Activated T-helper 1 cell treated with Interleukin-2 at 50 U/mL for 16 hours (primary cell): ENCODE data around the gene TPP1.

Source experiments
- DNase-seq: peaks from one replicate; pipeline ENCODE4 v3.0.0-alpha.2; 2020; ENCODE audit warnings: low read depth

Gene TPP1

DNA sequence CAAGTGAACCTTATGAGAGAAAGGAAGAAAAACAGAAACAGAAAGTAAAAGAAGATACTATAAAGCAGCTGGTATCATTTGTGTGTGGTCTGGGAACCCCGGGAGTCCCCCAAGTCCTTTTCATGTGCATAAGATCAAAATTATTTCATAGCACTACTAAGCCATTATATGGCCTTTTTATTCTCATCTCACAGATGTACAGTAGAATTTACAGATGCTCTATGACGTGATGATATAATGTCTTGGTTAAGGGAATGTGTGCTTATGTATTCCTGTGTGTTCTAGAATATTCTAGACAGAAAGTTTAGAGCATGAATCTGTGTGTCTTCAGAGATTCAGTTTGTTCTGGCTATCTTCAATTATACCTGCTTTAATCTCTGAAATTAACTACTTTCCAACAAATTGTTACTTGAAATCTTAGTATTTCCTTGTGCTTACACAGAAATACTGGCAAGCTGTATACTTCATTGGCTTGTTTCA, 8.6 kb upstream of the TPP1 start:
- no peak for DNase-seq

DNA sequence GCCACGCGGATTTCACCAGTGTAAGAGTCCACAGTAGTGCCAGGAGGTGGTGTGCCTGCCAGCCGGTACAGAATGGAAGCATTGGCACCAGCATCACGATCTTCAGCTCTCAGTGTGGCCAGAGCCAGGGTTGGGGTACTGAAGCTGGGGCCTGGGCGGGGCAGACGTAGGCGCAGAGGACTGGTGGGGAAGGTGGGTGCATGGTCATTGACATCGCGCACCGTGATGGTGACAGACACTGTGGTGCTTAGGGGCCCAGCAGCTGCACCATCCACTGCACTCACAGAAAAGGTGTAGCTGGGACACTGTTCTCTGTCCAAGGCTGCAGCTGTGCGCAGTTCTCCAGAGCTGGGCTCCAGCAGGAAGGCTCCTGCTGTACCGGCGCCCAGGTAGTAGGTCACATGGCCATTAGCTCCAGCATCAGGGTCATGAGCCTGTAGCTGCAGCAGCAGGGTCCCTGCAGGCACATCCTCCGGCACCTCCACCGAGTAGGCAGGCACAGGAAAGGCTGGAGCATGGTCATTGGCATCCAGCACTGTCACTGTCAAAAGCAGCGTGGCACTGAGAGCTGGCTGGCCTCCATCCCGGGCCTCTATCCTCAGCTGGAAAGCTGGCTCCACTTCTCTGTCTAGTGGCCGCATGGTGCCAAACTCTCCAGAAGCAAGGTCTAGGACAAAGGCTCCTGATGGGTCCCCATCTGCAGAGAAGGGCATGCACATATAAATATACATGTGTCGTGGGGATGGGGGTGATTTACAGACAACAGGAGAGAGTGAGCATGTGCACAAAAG, 7.9 kb upstream of the TPP1 start:
- no peak for DNase-seq

DNA sequence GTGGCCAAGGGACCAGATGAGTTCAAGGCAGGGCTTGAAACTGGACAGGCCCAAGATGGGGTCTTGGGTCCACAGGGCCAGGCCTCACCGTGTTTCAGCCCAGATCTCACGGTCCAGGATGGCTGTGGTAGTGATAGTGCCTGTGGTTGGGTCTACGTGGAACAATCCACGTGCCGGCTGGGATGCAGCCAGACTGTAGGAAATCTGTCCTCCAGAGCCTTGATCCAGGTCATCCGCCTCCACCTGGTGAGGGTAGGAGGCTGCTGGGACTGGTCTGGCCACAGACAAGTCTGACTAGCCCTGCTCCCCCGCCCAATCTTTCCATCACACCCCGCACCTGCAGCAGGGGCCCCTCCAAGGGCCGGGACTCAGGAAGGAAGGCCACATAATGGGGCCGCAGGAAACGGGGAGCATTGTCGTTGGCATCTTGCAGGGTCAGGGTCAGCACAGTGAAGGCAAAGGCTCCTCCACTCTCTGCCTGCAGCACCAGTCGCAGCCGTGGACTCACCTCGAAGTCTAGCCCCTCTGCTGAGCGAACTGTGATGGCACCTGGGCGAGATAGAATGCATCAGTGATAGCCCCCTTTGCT, 6.7 kb upstream of the TPP1 start:
- DNase-seq = no peak

DNA sequence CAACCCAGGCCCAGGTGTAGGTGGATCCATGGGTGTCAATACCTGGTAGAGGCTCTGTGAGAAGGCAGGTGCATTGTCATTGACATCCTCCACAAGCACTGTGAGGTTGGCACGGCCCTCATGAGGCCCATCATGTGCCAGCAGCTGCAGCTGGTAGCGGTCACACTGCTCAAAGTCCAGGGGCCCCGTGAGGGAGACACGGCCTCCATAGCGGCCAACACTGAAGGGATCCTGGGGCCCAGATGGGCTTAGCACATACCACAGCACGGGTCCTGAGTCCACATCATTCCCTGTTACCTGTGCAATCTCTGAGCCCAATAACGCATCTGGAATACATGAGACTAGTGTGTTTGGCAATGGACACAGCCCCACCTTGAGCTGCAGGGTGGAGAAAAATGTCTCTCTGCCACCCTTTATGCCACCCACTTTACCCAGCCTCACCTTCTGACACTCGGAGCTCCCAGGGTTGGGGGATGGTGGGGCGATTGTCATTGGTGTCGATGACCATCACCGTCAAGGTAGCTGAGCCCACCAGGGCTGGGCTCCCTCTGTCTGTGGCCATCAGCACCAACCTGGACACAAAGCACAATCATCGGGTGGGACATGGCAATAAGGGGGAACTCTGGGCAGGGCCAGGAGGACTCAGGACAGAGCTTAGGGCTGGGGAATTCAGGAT, 6.1 kb upstream of the TPP1 start:
- no peak for DNase-seq

DNA sequence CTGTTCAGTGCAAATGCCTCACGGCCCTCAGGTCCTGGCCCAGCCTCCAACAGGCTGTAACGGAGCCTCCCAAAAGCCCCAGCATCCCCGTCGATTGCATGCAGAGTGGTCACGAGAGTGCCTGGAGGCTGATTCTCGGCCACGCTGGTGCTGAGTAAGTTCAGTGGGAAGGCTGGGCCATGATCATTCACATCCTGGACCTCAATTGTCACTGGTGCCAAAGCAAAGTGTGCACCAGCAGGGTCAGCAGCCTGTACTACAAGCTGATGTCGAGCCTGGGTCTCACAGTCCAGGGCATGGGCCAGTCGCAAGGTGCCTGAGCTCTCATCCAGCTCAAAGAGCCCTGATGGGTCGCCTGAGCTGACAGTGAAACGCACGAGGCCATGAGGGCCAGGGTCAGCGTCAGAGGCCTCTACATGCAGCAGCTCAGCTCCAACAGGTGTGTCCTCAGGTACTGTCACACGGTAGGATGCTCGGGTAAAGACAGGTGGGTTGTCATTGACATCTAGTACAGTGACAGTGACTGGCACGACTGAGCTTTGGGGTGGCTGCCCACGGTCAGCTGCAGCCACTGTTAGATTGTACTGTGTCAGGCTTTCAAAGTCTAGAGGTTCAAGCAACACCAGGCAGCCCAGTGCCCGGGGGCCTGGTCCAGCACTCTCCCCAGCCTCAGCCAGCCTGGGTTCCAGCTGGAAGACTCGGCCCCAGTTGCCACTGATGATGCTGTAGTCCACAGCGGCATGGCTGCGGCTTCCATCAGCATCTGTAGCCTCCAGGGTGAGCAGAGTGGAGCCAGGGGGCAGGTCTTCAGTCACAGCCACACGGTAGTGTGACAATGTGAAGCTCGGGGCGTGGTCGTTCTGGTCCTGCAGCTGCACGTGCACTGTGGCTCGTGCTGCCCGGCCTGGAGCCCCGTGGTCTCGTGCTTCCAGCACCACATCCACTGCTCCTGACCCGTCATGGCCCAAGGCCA, 4.5 kb upstream of the TPP1 start:
- DNase-seq = no peak

DNA sequence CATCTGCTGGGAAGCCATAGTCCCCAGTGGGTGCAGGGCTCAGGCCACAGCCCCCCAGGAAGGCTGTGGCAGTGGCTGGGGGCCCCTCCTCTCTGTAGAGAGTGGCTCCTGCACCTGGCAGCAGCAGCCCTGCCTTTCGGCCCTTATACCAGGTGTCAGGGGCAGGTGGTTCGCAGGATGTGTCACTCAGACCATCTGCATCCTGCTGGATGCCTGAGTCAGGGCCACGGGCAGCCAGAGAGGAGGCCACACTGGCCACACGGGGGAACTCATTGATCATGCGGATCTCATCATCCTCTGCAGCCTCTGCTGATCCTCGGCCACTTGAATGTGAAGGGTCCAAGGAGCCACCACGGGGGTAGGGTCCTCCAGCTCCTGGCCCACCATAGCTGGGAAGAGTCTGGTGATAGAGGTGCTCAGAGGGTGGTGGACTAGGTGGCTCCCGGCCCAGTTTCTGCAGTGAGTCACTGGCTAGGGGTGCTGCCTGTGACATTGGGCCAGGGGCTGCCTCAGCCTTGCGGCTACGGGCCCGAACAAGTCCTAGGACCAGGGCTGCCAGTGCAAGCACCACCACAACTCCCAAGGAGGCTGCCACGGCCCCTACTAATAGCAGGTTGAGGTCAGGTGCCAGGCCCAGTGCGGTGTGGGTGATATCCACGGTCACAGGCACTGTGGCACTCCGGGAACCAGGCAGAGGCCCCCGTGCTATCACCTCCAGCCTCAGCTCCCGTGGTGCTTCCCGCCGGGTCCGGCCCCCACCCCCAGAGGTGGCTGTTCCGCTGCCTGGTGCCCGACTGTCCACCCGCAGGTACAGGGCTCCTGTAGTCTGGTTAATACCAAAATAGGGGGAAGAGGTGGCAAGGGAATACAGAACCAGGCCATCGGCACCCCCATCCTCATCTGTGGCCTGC, 3.3 kb upstream of the TPP1 start:
- no peak for DNase-seq

DNA sequence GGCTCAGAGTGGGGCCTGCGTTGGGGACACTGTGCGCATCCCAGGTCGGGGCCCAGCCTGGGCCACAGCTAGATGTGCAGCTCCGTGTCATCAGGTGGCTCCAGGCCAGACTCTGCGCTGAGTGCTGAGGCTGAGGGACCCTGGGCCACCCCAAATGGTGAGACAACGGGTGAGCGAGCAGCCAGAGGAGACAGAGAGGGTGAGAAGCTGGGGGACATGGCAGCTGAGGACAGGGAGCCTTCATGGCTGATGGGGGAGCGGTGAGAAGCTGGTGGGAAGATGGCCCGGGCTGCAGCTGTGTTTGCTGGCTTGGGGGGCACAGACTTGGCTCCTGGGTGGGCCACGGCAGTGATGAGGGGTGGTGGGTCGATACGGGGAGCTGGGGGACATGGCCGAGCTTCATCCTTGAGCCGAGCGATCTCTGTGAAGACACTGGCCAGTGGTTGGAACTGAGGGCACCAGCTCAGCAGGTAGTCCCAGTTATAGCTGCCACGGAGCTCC, 2.5 kb upstream of the TPP1 start:
- DNase-seq = no peak

DNA sequence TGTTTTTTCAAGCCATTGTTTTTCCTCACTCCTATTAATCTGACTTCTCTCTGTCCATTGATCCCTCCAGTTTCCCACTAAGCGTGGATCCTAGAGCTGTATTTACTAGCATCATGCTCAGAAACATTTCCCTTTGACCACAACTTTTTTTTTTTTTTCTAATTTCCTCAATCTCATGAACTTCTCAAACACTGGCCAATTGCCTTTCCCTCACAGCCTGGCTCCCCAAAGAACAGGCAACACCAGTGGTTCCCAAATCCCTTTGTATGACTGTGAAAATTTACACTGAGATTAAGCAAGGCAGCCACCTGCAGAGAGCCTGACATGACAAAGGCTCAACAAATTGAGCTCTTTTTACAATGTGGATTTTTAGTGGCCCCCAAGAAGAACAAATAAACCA, 1.4 kb upstream of the TPP1 start:
- no peak for DNase-seq

DNA sequence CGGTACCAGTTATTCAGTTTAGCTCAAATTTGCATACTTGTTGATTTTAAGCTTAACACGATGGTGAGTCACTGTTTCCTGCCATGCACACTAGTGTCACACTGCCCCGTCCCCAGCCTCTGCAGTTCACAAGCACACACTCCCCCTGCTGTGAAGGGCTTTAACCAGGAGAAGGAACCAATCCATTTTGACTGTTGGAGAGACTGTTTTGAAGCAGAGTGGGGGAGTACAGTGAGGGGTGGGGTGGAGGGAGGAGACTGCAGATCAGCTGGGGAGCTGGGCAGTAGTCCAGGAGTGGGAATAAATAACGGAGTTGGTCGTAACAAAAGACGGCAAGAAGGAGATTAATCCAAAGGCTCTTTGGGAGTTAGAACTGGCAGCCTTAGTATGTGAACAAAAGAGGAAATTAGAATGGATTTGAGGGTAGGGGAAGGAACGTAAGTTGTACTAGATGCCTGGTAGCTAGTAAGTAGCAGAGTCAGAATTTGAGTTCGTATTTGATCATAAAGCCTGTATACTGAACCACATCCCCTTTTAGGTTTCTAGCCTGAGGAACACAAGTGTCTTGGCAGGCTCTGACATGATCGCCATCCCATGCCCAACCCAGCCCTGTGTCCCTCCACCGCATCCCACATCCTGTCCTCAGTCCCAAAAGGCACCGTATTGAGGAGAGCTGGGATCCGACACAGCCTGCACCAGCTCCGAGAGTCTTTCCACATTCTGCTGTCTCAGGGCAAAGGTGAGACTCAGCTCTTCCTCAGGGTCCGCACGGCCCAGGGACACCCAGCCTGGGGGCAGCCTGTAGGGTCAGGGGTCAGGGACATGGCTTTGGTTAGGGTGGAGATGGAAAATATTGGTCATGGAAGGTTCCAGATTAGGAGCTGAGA, 862 bp downstream of the TPP1 start:
- DNase-seq = peak; percentile 54

DNA sequence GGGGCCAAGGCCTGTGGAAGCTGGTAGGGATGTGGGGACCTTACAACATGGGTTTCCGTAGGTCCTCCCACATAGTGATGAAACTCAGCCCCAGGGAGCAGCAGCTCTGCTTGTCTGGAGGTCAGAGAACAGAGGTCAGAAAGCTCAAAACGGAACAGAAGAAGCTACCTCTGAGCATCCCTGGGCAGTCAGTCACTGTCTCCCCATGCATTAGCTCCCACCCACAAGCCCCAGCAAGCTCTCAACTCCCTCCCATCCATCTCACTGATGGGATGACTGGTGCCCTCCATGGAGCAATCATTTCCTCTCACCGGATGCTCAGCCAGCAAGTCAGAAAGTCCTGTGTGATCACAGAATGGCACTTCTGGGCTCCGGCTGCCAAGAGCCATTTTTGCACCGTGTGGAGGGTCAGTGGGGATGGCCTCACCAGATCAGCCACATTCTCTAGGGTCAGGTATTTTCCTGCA, 1.9 kb downstream of the TPP1 start:
- DNase-seq = no peak

DNA sequence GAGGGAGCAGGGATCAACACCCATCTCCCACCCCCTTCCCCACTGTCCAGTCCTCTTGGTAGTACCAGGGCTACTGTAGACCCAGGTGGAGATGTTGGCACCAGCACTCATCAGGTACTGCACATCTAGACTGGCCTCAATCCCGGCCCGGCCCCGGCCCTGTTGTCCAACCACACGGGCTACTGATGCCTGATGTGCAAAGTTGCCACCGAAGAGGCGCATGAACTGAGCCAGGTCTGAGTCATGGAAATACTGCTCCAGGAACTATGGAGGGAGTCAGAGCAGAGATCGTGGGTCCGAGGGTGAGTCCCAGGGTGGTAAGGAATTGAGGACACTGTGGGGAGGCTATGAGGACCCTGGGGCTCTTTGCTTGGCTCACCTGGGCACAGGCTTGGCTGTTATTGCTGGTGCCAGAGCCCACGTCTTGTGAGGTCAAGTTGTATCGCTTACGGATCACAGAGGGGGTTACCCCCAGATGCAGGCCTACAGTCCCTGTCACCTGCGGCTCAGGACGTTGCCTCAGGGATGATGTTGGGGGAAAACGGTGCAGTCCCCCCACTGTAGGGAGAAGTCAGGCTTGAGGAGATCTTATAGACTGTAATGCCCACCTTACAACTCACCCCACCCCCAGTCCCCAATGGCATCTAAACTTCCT, 2.5 kb downstream of the TPP1 start:
- DNase-seq = no peak

DNA sequence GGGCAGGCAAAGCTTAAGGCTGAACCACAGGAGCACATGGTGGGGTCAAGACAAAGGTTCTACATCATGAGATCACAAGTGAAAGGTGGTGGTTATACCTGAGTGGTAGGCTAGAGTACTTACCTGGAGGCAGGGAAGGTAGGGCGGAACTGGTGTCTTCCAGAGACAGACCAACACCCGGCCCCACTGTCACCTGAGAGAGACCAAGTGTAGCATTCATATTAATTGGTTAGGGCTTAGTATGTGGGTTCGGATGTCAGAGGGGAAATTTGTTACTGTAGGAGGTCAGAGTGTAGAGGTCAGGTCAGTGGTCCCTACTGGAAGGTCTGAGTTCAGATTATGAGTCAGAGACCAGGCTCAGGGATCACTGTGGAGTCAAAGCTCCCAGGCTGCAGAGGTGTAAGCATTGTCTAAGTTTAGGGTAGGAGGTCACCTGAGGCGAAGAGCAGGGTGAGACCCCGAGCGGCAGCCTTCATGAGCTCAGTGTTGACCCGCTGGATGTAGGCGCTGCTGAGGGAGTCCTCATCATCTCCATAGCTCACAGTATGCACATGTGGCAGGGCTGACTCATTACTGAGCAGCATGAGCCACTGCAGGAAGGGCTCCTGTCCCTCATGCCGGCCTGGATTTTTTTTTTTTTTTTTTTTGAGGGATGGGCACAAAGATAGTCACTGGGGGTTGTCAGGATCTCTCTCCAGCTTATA, 3.2 kb downstream of the TPP1 start:
- DNase-seq = no peak

DNA sequence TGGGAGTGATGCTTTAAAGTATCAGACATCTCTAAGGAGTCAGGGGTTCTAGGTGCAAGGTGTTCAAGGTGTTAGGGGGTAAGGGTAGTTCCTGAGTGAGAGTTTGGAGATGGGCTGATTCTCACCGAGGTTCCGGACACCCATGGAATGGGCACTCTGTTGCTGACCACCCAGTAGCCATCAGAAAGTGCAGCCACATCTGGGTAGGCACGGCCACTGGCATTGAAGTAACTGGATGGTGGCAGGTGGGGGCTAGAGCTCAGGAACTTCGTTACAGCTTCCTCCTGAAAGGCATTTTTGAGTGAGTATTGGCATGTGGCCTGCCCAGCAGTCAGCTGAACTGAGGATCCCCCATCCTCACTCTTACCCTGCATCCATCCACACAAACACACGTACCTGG, 4.2 kb downstream of the TPP1 start:
- DNase-seq = no peak

DNA sequence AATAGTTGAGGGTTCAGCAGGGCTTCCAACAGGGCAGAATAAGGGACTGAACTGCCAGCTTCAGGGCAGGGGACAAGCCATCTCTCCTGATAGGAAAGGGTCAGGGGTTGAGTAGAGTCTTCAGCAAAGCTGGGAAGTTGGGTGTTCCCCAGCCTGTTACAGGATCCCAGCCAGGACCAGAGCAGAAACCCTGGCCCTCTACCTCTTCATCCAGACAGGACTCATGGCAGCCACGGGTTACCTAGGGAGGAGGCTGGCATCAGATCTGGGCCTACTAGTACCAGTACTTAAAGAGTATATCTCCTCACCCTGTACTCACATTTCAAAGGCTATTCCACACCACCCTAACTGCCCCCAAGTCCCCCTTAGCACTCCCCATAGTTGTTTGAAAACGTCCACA, 4.8 kb downstream of the TPP1 start:
- DNase-seq = no peak

DNA sequence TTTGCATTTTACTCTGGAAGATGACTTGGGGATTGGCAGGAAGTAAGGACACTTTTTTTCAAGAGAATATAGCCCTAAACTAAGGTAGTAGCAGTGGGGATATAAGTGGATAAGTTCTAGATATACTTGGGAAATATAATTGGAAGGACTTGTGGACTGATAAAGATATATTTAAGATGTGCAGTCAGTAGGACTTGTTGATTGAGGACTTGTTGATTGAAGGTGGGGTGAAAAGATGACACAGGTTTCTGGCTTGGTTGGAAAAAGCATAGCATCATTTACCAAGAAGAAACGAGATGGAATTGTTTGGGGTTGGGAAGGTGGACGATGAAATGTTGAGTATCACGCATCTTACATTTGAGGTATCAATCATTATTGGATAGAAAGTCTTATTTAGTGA, 5.7 kb downstream of the TPP1 start:
- no peak for DNase-seq

DNA sequence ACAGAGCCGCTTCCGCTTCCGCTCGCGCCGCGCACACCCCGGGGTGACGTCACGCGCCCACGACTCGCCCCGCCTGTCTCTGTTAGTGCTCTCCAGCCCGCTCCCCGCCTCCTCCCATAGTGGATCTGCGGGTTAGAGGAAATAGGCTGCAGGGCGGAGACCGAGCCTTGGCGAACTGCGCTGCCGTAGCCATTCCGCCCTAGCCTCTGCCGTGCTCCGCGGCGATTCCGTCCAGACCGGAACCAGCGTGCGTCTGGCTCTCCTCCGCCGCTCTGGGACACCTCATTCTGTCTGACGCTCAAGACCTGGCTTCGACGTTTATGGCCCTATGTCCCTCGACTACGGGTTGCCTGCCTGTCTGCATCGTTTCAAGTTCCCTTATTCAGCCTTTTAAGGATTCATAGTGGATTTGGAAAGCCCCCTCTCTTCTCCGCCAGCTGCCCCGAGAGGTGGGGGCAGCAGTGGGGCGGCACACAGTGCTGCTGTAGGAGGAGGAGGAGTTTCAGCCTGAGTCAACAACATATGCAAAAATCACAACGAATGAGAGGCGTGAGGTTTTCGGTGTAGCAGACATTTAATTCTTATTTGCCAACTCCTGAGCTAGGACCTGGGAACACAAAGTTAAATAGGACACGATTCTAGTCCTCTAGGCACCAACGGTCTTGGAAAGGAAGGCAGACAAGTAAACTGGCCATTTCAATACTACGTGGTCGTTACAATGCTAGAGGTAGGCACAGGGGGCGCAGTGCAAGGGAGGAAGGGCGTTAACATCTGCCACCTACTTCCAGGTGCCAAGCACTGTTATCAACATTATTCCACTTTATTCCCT, 6.8 kb downstream of the TPP1 start, which contains the start of gene TAF10:
TSS of gene TAF10 (minus strand) at position 4 of the 829 bp plus-strand sequence. CDS start 27 bp downstream, outside the sequence.
- DNase-seq = peak; percentile 94

DNA sequence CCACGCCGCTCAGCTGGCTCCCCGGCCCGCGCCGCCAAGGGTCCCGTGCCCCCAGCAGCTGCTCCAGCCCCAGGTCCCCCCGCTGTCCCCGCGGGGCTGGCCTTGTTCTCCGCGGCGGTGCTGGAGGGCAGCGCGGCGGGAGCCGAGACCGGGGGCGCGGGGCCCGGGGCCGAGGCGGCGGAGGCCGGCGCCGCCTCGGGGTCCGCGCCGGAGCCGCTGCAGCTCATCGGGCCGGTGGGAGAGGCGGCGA, 7.3 kb downstream of the TPP1 start:
- no peak for DNase-seq
